ENCODE results near the gene WNT16.

GRCh38 chr7:121285066-121285667 is 43.6 kb upstream of the WNT16 start:
- no peak for TF ChIP-seq GATA3 (IDR thresholded peaks at IDR 0.05; ENCODE audit: low read depth, low read length)
- no peak for TF ChIP-seq GATA2 (IDR thresholded peaks at IDR 0.05; ENCODE audit: low read depth, low read length)
